Progenitor cell of endocrine pancreas (in vitro differentiated cells): ENCODE measurements around the gene UPB1. TPM values are rescaled to one million over a fixed set of nuclear protein-coding genes. Genes with fewer than 3 reads are reported as not detected.

Experiments
- DNase-seq: peaks from one replicate; pipeline ENCODE4 v3.0.0; 2021; ENCODE audit warnings: low spot score; ENCODE audit not compliant: unreplicated experiment
- H3K27ac Mint-ChIP-seq: 2 replicates; pipeline ENCODE4 v1.8.0; 2021; ENCODE audit warnings: mild to moderate bottlenecking, moderate library complexity, mixed read lengths
- H3K27me3 Mint-ChIP-seq: 2 replicates; pipeline ENCODE4 v1.8.0; 2021; ENCODE audit warnings: mixed read lengths
- H3K36me3 Mint-ChIP-seq: 2 replicates; pipeline ENCODE4 v1.8.0; 2022; ENCODE audit warnings: mixed read lengths; ENCODE audit not compliant: insufficient read depth
- H3K4me1 Mint-ChIP-seq: 2 replicates; pipeline ENCODE4 v1.8.0; 2021; ENCODE audit warnings: low read depth, mixed read lengths
- H3K4me3 Mint-ChIP-seq: 2 replicates; pipeline ENCODE4 v1.8.0; 2021; ENCODE audit warnings: low read depth, mild to moderate bottlenecking, moderate library complexity, mixed read lengths
- H3K9me3 Mint-ChIP-seq: 2 replicates; pipeline ENCODE4 v1.8.0; 2021; ENCODE audit warnings: low read depth, mixed read lengths
- total RNA-seq: library from RNA; stranded (reverse); gene quantifications from 2 replicates; pipeline ENCODE4 v1.2.1, GENCODE V29; 2021
- TF ChIP-seq, protein P1 (sequence below): fragments of 200-600 bp; sonication (generic); IDR thresholded peaks from one replicate; pipeline ENCODE4 v1.5.0; 2021; ENCODE audit warnings: antibody characterized with exemption, mild to moderate bottlenecking; ENCODE audit not compliant: unreplicated experiment

The UPB1 gene
- total RNA-seq, 1 donor from 2014 or later: 0.50 TPM

DNA sequence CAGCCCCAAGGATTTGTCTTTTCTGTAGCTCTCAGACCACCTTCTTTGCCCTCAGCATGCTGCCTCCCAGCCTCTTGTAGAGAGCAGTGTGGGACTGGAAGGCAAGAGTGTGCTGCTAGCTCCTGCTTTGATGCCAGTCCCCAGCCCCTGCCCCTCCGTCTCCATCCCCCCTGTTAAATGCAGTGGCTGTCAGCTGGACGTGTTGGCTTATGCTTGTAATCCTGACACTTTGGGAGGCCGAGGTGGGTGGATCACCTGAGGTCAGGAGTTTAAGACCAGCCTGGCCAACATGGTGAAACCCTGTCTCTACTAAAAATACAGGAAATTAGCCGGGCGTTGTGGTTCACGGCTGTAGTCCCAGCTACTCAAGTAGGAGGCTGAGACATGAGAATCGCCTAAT lies 76.1 kb downstream of the UPB1 start:
- H3K9me3 Mint-ChIP-seq: no peaks in the 10 kb centered on the region
- peaks cover 22% of the 10 kb centered on the region for H3K36me3 Mint-ChIP-seq
- no peak overlapping the region for H3K4me3 Mint-ChIP-seq
- no peak overlapping the region for H3K27ac Mint-ChIP-seq
- DNase-seq: no peak
- TF ChIP-seq, protein P1, sequence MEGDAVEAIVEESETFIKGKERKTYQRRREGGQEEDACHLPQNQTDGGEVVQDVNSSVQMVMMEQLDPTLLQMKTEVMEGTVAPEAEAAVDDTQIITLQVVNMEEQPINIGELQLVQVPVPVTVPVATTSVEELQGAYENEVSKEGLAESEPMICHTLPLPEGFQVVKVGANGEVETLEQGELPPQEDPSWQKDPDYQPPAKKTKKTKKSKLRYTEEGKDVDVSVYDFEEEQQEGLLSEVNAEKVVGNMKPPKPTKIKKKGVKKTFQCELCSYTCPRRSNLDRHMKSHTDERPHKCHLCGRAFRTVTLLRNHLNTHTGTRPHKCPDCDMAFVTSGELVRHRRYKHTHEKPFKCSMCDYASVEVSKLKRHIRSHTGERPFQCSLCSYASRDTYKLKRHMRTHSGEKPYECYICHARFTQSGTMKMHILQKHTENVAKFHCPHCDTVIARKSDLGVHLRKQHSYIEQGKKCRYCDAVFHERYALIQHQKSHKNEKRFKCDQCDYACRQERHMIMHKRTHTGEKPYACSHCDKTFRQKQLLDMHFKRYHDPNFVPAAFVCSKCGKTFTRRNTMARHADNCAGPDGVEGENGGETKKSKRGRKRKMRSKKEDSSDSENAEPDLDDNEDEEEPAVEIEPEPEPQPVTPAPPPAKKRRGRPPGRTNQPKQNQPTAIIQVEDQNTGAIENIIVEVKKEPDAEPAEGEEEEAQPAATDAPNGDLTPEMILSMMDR: no peak
- no peaks in the 10 kb centered on the region for H3K27me3 Mint-ChIP-seq
- peaks cover 6% of the 10 kb centered on the region for H3K4me1 Mint-ChIP-seq

DNA sequence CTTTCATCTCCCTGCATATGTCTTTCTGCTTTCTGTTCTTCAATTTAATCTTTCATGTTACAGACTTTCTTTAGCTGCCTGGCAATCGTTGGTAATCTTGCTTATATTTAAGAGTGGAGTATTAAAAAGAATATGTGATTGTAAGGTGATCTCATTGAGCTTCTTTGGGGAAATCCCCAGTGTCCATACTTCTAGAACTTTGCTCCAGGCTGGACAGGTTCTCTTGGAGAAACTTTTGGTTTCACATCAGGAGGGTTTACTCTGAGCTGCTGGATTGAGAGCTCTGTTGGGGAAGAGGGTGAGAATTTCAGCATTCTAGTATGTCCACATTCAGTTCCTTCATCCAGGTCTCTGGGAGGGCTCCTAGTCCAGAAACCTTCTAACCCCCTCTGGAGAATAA lies 81.6 kb downstream of the UPB1 start:
- Mint-ChIP-seq H3K9me3 (no peaks in the 10 kb centered on the region), H3K36me3 (peaks cover 21% of the 10 kb centered on the region), H3K4me3 (no peak overlapping the region), H3K27ac (no peak overlapping the region), H3K4me1 (peaks cover 12% of the 10 kb centered on the region), H3K27me3 (no peaks in the 10 kb centered on the region)
- TF ChIP-seq, protein P1: no peak
- DNase-seq: no peak

Other genes starting within 250 kb of the UPB1 start
- 87.7 and 96.9 TPM in 2 replicates for gene SPECC1L, start 224.5 kb upstream of the UPB1 start, total RNA-seq
- 5.2 and 6.4 TPM in 2 replicates for gene ADORA2A, start 67.7 kb upstream of the UPB1 start, total RNA-seq
- gene GUCD1, start 59.8 kb downstream of the UPB1 start, total RNA-seq: 62.0 and 67.5 TPM in 2 replicates
- 124 and 125 TPM in 2 replicates for gene SNRPD3, start 60.7 kb downstream of the UPB1 start, total RNA-seq
- 23.6 and 24.6 TPM in 2 replicates for gene LRRC75B, start 97.7 kb downstream of the UPB1 start, total RNA-seq
- 16.9 and 17.1 TPM in 2 replicates for gene GGT1, start 107.9 kb downstream of the UPB1 start, total RNA-seq